Measurements from ENCODE around the gene FOXN1. TPM values are rescaled to one million over a fixed set of nuclear protein-coding genes. Genes with fewer than 3 reads are reported as not detected.

Gene FOXN1
- total RNA-seq, 1 experiment from 2014 or later: not detected

GRCh38 chr17:28477928-28478327 lies 28.2 kb upstream of the FOXN1 start:
- DNase-seq (ENCODE audit: low spot score): no peak

DNA sequence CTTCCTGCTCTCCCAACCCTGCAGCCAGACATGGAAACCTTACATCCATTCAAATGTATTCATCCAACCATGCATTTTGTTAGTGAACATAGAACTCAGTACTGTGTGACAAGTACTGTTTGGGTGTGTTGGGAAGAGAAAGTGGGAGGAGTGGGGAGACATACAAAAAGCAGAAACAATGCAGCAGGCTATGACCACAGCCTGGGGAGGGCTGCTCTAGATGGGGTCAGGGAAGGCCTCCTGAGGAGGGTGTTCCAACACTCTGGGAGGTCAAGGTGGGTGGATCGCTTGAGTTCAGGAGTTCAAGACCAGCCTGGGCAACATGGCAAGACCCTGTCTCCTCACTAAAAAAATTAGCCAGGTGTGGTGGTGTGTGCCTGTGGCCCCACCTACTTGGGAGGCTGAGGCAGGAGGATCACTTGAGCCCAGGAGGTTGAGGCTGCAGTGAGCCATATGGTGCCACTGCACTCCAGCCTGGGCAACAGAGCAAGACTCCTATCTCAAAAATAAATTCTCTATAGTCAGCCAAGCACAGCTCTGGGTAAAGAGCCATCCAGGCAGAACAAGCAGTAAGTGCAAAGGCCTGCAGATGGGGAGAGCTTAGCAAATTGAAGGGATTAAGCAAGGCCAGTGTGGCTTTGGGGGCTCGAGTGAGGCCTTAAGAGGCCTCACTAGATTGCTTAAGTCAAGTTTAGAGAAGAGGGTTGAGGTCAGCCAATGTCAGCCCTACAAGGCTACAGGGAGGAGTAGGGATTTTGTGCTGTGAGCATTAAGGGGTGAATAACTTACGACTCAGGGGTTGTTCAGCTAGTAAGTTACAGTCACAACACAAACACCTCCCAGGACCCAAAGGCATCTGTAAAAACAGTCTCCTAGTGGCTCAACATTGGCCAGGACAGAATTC lies 27.2 kb upstream of the FOXN1 start:
- no peak for DNase-seq (ENCODE audit: low spot score)

DNA sequence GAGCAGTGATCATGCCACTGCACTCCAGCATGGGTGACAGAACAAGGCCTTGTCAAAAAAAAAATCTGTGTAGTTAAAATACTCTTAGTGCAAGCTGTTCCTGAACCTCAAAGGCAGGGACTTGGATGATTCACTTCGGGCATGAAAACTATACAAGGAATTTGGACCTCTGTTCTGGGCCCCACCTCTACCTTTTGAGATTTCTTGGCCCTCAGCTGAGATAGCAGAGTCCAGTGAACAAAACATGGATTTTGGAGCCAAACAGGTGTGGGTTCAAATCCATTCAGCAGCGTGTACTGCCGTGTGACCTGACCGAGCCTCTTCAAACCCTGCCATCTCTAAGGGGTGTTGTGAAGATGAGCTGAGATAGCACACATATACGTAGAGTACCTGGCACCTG lies 25.9 kb upstream of the FOXN1 start:
- DNase-seq (ENCODE audit: low spot score): no peak

DNA sequence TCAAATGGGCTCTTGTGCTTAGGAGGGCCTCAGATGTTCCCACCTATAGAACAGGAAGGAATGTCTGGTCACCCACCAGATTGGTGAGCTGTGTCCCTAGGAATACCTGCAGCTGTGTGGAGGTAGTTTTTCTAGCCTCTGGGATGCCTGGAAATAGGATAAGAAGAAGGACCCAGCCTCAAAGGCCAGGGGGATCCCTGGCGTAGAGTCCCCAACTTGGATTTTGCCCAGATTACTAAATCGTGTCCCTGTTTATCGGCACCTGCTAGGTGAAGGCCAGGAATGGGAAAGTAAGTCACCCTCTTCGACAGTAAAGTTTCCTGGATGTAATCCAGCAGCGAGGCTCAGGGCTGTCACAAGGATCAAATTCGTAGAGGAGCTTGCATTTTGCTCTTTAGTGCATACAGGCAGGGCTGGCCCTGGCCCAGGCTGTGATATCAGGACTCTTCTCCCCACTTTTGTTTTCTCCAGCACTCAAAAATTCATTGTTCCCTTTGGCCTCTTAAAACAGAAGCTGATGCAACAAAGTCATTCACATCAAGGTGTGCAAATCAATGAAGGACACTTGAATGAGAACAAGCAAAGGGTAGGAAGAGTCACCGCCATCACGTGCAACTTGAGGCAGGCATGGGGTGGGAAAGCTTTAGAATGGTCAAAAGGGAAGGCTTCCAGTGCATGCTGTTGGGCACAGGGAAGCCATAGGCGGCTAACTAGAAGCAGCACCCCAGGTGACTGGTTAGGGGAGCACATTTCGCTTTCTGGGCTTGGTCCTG lies 25.2 kb upstream of the FOXN1 start:
- DNase-seq (ENCODE audit: low spot score): no peak

- DNase-seq (ENCODE audit: low spot score): no peak
Observed at GRCh38 chr17:28482551-28483199, 23.5 kb upstream of the FOXN1 start.

DNA sequence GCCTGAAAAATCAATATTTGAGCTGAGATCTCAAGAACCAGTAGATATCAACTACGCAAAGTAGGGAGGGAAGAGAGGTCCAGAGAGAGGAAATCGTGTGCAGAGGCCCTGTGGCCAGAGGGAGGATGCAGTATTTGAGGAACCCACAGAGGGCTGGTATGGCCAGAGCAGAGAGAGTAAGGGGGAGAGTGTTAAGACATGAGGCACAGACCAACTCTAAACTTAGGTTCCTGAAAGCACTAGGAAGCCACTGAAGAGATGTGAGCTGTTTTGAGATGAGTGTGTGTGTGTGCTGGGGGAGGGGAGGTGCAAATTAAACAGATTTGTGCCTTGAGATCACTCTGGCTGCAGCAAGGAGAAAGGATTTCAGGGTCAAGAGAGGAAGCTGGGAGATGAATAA lies 21.9 kb upstream of the FOXN1 start:
- DNase-seq (ENCODE audit: low spot score): no peak

GRCh38 chr17:28485049-28485448 lies 21.1 kb upstream of the FOXN1 start:
- no peak for DNase-seq (ENCODE audit: low spot score)

GRCh38 chr17:28487881-28488532 lies 18.1 kb upstream of the FOXN1 start:
- DNase-seq (ENCODE audit: low spot score): no peak

DNA sequence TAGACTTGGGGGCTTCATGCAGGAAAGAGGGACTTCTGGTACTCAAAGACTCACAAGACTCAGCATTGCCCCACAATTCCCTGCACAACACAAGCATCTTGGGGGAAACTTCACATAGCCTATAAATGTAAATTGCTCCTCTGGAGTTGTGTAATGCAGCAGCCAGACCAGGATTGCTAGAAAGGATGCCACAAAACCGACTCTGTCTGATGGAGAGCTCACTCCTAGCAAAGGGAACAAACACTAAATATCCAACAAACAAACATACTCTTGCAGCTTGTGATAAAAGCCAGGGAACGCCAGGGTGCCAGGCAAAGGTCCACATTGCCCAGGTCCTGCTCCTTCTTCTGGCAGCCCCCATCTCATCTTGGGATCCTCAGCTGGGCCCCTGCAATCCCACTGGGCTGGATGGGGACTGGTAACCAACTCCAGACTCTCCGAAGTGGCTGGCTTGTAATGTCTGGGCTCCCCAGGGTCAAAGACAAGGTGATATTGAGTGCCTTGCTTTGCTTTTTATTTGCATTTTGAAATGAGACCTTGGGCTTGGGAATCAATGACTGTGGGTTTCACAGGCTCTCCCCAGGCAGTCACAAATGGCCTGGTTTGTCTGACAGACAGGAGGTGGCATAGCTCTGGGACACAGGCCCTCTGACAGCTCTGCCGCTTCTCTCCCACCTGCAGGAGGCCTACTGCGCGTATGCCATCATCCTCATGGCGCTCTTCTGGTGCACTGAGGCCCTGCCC lies 17.4 kb upstream of the FOXN1 start:
- DNase-seq (ENCODE audit: low spot score): no peak

DNA sequence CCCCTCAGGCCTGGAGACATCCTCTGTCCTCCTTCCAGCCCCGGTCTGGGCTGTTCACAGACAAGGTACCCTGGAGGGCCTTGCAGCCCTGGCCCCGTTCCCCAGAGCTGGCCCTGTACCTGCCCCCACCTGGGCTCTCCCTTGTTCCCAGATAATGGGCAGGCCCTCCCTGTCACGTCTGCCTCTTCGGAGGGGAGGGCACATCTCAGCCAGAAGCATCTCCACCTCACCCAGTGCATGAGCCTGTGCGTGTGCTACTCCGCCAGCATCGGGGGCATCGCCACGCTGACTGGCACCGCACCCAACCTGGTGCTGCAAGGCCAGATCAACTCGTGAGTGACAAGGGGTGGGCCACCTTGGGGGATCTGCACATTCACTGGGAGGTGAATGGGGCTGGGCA lies 14.9 kb upstream of the FOXN1 start:
- no peak for DNase-seq (ENCODE audit: low spot score)

DNA sequence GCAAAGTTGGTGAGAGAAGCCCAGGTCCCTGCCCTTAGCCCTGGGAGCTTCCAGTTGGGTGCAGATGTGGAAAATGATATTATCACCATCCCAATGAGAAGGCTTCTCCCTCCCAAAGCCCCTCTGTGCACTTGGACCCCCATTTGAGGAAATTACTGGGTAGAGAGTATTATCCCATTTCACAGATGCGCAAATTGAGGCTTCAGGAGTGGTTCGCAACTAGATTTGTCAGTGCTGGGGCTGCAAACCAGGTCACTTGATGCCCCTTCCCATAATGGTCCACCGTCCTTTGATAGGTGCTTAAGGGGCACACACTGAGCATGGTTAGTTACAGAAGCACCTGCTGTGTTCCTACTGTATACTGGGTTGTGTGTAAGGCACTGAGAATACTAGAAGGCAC lies 14.3 kb upstream of the FOXN1 start:
- DNase-seq (ENCODE audit: low spot score): no peak

GRCh38 chr17:28492352-28493310 lies 13.5 kb upstream of the FOXN1 start:
- DNase-seq (ENCODE audit: low spot score): no peak

DNA sequence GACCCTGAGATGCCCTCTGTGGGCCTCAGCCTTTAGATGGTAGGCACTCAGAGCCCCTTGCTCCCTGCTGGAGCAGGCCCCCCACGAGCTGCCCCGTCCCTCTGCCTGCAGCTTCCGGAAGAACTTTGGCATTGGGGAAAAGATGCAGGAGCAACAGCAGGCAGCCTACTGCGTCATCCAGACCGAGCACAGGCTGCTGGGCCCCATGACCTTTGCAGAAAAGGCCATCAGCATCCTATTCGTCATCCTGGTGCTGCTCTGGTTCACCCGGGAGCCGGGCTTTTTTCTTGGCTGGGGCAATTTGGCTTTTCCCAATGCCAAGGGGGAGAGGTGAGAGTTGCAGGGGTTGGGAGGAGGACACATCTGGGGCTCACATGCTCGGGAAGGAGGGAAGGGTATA lies 12.7 kb upstream of the FOXN1 start:
- no peak for DNase-seq (ENCODE audit: low spot score)

DNA sequence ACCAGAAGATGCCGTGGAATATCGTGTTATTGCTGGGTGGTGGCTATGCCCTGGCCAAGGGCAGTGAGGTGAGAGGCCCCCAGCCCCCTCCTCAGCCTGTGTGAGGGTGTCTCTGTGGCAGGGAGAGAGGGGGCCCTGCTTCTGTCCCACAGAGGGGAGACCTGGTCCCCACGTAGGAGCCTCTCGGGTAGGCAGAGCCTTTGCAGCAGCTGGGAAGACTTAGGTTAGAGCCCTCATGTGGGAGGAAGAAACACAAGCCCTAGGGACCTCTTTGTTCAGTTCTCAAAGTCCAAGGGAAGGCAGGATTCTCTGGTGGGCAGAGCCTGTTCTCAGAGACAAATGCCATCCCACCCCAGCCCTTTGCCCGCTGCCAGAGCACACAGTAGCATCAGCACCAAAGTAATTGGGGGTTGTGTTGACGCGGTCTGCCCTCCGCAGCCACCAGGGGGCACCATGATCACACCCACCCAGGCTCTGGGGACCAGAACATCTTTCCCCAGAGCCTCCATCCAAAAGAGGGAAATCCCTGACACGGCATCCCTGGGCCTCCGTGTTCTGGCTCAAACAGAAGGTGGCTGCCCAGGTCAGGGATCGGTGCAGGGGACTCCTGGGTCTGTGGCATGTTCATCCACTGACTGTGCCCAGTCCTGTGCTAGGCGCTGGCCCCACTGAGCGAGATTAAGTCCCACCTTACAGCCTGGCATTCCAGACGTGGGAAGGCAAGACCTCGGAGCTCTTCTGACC lies 11.5 kb upstream of the FOXN1 start:
- DNase-seq (ENCODE audit: low spot score): peak; percentile 62

DNA sequence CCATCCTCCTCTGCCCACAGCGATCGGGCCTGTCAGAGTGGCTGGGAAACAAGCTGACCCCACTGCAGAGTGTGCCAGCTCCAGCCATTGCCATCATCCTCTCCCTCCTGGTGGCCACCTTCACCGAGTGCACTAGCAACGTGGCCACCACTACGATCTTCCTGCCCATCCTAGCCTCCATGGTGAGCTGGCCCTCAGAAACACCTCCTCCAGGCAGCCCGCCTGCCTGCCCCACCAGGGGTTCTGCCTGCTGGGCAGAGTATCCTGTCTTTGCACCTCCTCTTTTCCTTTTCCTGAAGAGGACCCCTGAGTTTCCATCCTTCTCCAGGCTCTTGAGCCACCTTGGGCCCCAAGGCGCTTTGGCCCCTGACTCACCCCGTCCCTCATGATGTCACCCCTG lies 10.5 kb upstream of the FOXN1 start:
- no peak for DNase-seq (ENCODE audit: low spot score)

- no peak for DNase-seq (ENCODE audit: low spot score)
Observed at GRCh38 chr17:28497931-28498330, 8.2 kb upstream of the FOXN1 start.

DNA sequence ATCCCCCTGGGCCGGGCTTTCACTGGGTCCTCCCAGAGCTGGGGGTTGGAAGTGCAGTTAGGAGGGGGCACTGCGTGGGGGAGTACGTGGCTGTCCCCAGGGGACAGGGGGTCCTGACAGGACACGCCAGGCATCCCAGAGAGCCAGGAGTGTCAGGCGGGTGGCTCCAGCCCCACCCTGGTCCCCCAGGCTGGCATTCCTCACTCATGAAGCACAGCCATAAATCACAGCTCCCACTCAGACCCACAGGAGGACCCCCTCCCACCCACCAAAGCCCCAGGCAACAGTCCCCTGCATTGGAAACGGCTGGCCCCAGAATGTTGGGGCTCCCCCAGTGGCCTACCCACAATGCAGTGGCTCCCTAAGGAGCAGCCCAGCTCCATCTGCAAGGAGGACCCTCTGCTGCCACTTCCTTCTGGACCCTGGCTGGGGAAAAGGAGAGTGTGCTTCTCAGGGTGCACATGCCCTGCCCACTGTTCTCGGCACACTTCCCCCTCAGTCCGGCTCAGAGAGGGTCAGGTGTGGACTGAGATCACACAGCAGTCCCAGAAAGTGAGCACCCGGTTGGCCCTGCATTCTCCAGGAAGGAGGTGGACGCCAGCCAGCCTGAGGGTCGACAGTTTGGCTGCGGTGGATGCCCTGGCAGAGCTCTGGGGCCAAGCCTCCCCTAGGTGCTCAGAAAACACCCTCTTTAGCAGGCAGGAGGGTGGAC lies 7.3 kb upstream of the FOXN1 start:
- DNase-seq (ENCODE audit: low spot score): no peak

- DNase-seq (ENCODE audit: low spot score): no peak
Observed at GRCh38 chr17:28499364-28499664, 6.8 kb upstream of the FOXN1 start.
